Neural crest cell (in vitro differentiated cells): Measurements from ENCODE around the gene COL26A1. TPM values are rescaled to one million over a fixed set of nuclear protein-coding genes. Genes with fewer than 3 reads are reported as not detected.
"Not testable (repeated sequence)": the region's sequence is repeated elsewhere in the genome, so short reads cannot be mapped to it uniquely, and the experiment has no call there.

ENCODE experiments used
- DNase-seq: peaks from one replicate; pipeline ENCODE4 v3.0.0; 2021; ENCODE audit warnings: low read depth, mixed read lengths, low spot score
- H3K27ac Mint-ChIP-seq: one replicate; pipeline ENCODE4 v1.8.0; 2021; ENCODE audit warnings: mild to moderate bottlenecking, mixed read lengths; ENCODE audit not compliant: unreplicated experiment
- H3K27me3 Mint-ChIP-seq: 2 replicates; pipeline ENCODE4 v1.8.0; 2021; ENCODE audit warnings: low read depth, mild to moderate bottlenecking, mixed read lengths
- H3K36me3 Mint-ChIP-seq: 2 replicates; pipeline ENCODE4 v1.8.0; 2021; ENCODE audit warnings: low read depth, mild to moderate bottlenecking, mixed read lengths
- H3K4me1 Mint-ChIP-seq: 2 replicates; pipeline ENCODE4 v1.8.0; 2021; ENCODE audit warnings: mixed read lengths
- H3K4me3 Mint-ChIP-seq: one replicate; pipeline ENCODE4 v1.8.0; 2021; ENCODE audit warnings: mild to moderate bottlenecking, mixed read lengths
- H3K9me3 Mint-ChIP-seq: 2 replicates; pipeline ENCODE4 v1.8.0; 2021; ENCODE audit warnings: mixed read lengths
- total RNA-seq: library from RNA; stranded (reverse); gene quantifications from 2 replicates; pipeline ENCODE4 v1.2.1, GENCODE V29; 2021
- TF ChIP-seq, protein P1 (sequence below): fragments of 200-600 bp; sonication (generic); conservative IDR thresholded peaks from 2 replicates; pipeline ENCODE4 v1.5.0; 2021; ENCODE audit warnings: antibody characterized with exemption, mild to moderate bottlenecking

Gene COL26A1
- total RNA-seq, 1 donor from 2014 or later = 38.3 TPM

GRCh38 chr7:101604331-101604933, 241.8 kb downstream of the COL26A1 start:
- TF ChIP-seq, protein P1, sequence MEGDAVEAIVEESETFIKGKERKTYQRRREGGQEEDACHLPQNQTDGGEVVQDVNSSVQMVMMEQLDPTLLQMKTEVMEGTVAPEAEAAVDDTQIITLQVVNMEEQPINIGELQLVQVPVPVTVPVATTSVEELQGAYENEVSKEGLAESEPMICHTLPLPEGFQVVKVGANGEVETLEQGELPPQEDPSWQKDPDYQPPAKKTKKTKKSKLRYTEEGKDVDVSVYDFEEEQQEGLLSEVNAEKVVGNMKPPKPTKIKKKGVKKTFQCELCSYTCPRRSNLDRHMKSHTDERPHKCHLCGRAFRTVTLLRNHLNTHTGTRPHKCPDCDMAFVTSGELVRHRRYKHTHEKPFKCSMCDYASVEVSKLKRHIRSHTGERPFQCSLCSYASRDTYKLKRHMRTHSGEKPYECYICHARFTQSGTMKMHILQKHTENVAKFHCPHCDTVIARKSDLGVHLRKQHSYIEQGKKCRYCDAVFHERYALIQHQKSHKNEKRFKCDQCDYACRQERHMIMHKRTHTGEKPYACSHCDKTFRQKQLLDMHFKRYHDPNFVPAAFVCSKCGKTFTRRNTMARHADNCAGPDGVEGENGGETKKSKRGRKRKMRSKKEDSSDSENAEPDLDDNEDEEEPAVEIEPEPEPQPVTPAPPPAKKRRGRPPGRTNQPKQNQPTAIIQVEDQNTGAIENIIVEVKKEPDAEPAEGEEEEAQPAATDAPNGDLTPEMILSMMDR = no peak
- no peak overlapping the region for H3K27ac Mint-ChIP-seq

GRCh38 chr7:101604934-101605332, 242.3 kb downstream of the COL26A1 start:
- H3K27me3 Mint-ChIP-seq, H3K4me1 Mint-ChIP-seq, H3K27ac Mint-ChIP-seq, DNase-seq, H3K4me3 Mint-ChIP-seq, H3K9me3 Mint-ChIP-seq, H3K36me3 Mint-ChIP-seq: not testable (repeated sequence)

More at GRCh38 chr7:101604331-101604933, 241.8 kb downstream of the COL26A1 start:
- H3K9me3 Mint-ChIP-seq = no peaks in the 10 kb centered on the region
- peaks cover 7% of the 10 kb centered on the region for H3K27me3 Mint-ChIP-seq
- no peak for DNase-seq
- H3K36me3 Mint-ChIP-seq = no peaks in the 10 kb centered on the region
- H3K4me1 Mint-ChIP-seq = no peaks in the 10 kb centered on the region
- no peak overlapping the region for H3K4me3 Mint-ChIP-seq

- Mint-ChIP-seq H3K36me3 (no peaks in the 10 kb centered on the region), H3K27ac (no peak overlapping the region), H3K4me3 (no peak overlapping the region), H3K27me3 (peaks cover 11% of the 10 kb centered on the region), H3K4me1 (no peaks in the 10 kb centered on the region), H3K9me3 (no peaks in the 10 kb centered on the region)
- TF ChIP-seq, protein P1 = no peak
- no peak for DNase-seq
These were observed 243.2 kb downstream of the COL26A1 start for GRCh38 chr7:101605611-101606497.

DNA sequence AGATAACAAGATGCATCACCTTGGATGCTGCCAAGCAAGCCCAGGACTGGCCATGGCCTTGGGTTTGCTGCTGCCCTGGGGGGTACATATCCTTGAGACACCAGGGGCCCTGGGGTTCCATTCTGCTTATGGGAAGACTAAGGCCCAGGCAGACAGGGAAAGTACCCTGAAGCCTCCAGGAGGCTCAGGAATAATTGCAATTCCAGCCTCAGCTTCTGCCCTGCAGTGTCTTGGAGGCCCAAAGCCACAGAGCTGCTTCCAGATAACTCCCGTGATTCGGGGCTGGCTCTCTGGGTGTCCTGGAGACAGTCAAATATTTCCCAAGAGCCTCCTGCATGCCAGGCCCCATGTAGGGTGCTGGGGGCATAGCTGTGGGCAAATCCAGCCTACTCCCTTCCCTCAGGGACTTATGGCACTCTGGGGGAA, 243.8 kb downstream of the COL26A1 start:
- no peaks in the 10 kb centered on the region for H3K36me3 Mint-ChIP-seq
- DNase-seq = no peak
- H3K4me3 Mint-ChIP-seq = no peak overlapping the region
- H3K9me3 Mint-ChIP-seq = no peaks in the 10 kb centered on the region
- H3K27me3 Mint-ChIP-seq = peaks cover 11% of the 10 kb centered on the region
- TF ChIP-seq, protein P1 = no peak
- no peak overlapping the region for H3K27ac Mint-ChIP-seq
- no peaks in the 10 kb centered on the region for H3K4me1 Mint-ChIP-seq

Other genes starting within 250 kb of the COL26A1 start
- 0.07 TPM in 1 of 2 replicates, not detected in the other for gene SERPINE1, start 235.8 kb upstream of the COL26A1 start, total RNA-seq
- gene AP1S1, start 208.4 kb upstream of the COL26A1 start, total RNA-seq = 78.8 and 90.1 TPM in 2 replicates
- gene VGF, start 197.3 kb upstream of the COL26A1 start, total RNA-seq = 8.7 and 9.1 TPM in 2 replicates
- gene NAT16, start 182.6 kb upstream of the COL26A1 start, total RNA-seq = 0.70 and 1.7 TPM in 2 replicates
- not detected in 2 replicates for gene MOGAT3, start 161.8 kb upstream of the COL26A1 start, total RNA-seq
- gene PLOD3, start 145.3 kb upstream of the COL26A1 start, total RNA-seq = 86.9 and 98.0 TPM in 2 replicates
- 53.3 and 53.7 TPM in 2 replicates for gene ZNHIT1, start 144.7 kb upstream of the COL26A1 start, total RNA-seq
- 9.1 and 10.4 TPM in 2 replicates for gene CLDN15, start 125.1 kb upstream of the COL26A1 start, total RNA-seq
- 104 and 106 TPM in 2 replicates for gene FIS1, start 117.8 kb upstream of the COL26A1 start, total RNA-seq
- 48.0 and 54.3 TPM in 2 replicates for gene IFT22, start 41.1 kb upstream of the COL26A1 start, total RNA-seq